GM23248 (cell line): ENCODE measurements around the gene SLC2A5. TPM values are rescaled to one million over a fixed set of nuclear protein-coding genes. Genes with fewer than 3 reads are reported as not detected.

Experiments
- DNase-seq: peaks from one replicate; pipeline ENCODE4 v3.0.0-alpha.2; 2015
- H2AFZ ChIP-seq: fragments of 200-600 bp; sonication (generic); 2 replicates; pipeline ENCODE4 v1.6.1; 2016; ENCODE audit warnings: antibody characterized with exemption
- H3F3A ChIP-seq: fragments of 200-600 bp; sonication (generic); 2 replicates; pipeline ENCODE4 v1.6.1; 2016; ENCODE audit warnings: mild to moderate bottlenecking, antibody characterized with exemption, mixed run types; ENCODE audit not compliant: insufficient read depth
- H3K27ac ChIP-seq: fragments of 200-600 bp; sonication (generic); 2 replicates; pipeline ENCODE4 v1.5.1; 2016; ENCODE audit warnings: mild to moderate bottlenecking
- H3K27me3 ChIP-seq: fragments of 200-600 bp; sonication (generic); replicated peaks from 2 replicates; pipeline ENCODE4 v1.6.1; 2016; ENCODE audit warnings: mild to moderate bottlenecking; ENCODE audit not compliant: insufficient read depth
- H3K36me3 ChIP-seq: fragments of 200-600 bp; sonication (generic); 2 replicates; pipeline ENCODE4 v1.6.1; 2016; ENCODE audit warnings: low read depth, mild to moderate bottlenecking
- H3K4me1 ChIP-seq: fragments of 200-600 bp; sonication (generic); 2 replicates; pipeline ENCODE4 v1.6.1; 2016; ENCODE audit warnings: mild to moderate bottlenecking; ENCODE audit not compliant: insufficient read depth
- H3K4me2 ChIP-seq: fragments of 200-600 bp; sonication (generic); one replicate; pipeline ENCODE4 v1.6.1; 2016; ENCODE audit warnings: mild to moderate bottlenecking; ENCODE audit not compliant: unreplicated experiment
- H3K4me3 ChIP-seq: fragments of 200-600 bp; sonication (generic); 2 replicates; pipeline ENCODE4 v1.5.1; 2016; ENCODE audit warnings: mild to moderate bottlenecking
- H3K79me2 ChIP-seq: fragments of 200-600 bp; sonication (generic); 2 replicates; pipeline ENCODE4 v1.6.1; 2016; ENCODE audit warnings: mild to moderate bottlenecking; ENCODE audit not compliant: insufficient read depth
- H3K9ac ChIP-seq: fragments of 200-600 bp; sonication (generic); 2 replicates; pipeline ENCODE4 v1.6.1; 2016; ENCODE audit warnings: mild to moderate bottlenecking
- H3K9me2 ChIP-seq: fragments of 200-600 bp; sonication (generic); 2 replicates; pipeline ENCODE4 v1.6.1; 2016; ENCODE audit warnings: mixed run types, mild to moderate bottlenecking, moderate library complexity; ENCODE audit not compliant: insufficient read depth
- H3K9me3 ChIP-seq: fragments of 200-600 bp; sonication (generic); one replicate; pipeline ENCODE4 v1.6.1; 2017; ENCODE audit warnings: low read depth
- H4K20me1 ChIP-seq: fragments of 200-600 bp; sonication (generic); 2 replicates; pipeline ENCODE4 v1.6.0; 2016; ENCODE audit not compliant: insufficient read depth
- EZH2 ChIP-seq: fragments of 200-600 bp; sonication (generic); IDR thresholded peaks from 2 replicates; pipeline ENCODE4 v1.6.1; 2018; ENCODE audit warnings: antibody characterized with exemption, mild to moderate bottlenecking; ENCODE audit not compliant: insufficient read depth, poor library complexity, severe bottlenecking
- EZH2phosphoT487 ChIP-seq: fragments of 200-600 bp; sonication (generic); IDR thresholded peaks from 2 replicates; pipeline ENCODE4 v1.6.1; 2018; ENCODE audit warnings: antibody characterized with exemption, moderate library complexity, mild to moderate bottlenecking, low read depth; ENCODE audit not compliant: insufficient read depth
- WGBS, 2 experiments: methylation state at CpG; one replicate each; pipeline ENCODE4 v1.1.6; 2015 to 2017; ENCODE audit warnings: low lambda C conversion rate in 2 of 2, low coverage in 1 of 2; ENCODE audit errors: missing lambda C conversion rate in 2 of 2; 5-methylcytosine and 5-hydroxymethylcytosine counted together
- in situ Hi-C: fragments of 300-500 bp; cut with MboI; formaldehyde crosslinking; loops from 2 replicates; pipeline ENCODE4 v1.15.0; 2020
- polyA plus RNA-seq: library from polyadenylated mRNA; unstranded; fragments of >200 nt; fragmentation: Nextera tagmentation; extraction: Ambion mirVana; gene quantifications from 2 replicates; pipeline ENCODE4 v1.2.1, GENCODE V29; 2016
- total RNA-seq: library from RNA; depleted of rRNA; stranded (reverse); fragments of >200 nt; shearing (Covaris generic); gene quantifications from 2 replicates; pipeline ENCODE4 v1.2.3, GENCODE V29; 2014

SLC2A5 gene
- total and polyA plus RNA-seq, 2 experiments from 2014 or later, result 0.29 to 0.54 TPM

- H3K9me3 ChIP-seq, result no peaks in the 10 kb centered on the region
- H3K79me2 ChIP-seq, result no peaks in the 10 kb centered on the region
- H3K36me3 ChIP-seq, result no peaks in the 10 kb centered on the region
- in situ Hi-C loops, result no loop called here
- no peaks in the 10 kb centered on the region for H3K4me1 ChIP-seq
- TF ChIP-seq EZH2 (no peak), EZH2phosphoT487 (no peak)
- no peaks in the 10 kb centered on the region for H4K20me1 ChIP-seq
- no peaks in the 10 kb centered on the region for H3K9me2 ChIP-seq
- H3K4me3 ChIP-seq, result no peak overlapping the region
- 47 to 52% methylated on average over 1 of the region's 1 CpG for WGBS, 2 experiments
- no peak overlapping the region for H3K9ac ChIP-seq
- no peak overlapping the region for H3K27ac ChIP-seq
- H2AFZ ChIP-seq, result no peak overlapping the region
- no peak for DNase-seq
- H3K27me3 ChIP-seq, result peaks cover 14% of the 10 kb centered on the region
- H3F3A ChIP-seq, result no peaks in the 10 kb centered on the region
- no peak overlapping the region for H3K4me2 ChIP-seq
Observed at GRCh38 chr1:9051379-9051778, 18.1 kb downstream of the SLC2A5 start.

- WGBS, 2 experiments, result 64 to 65% methylated on average over 3 of the region's 3 CpGs
- Histone ChIP-seq H3K4me3 (no peak overlapping the region), H3K4me2 (no peak overlapping the region), H3K4me1 (no peaks in the 10 kb centered on the region), H2AFZ (no peak overlapping the region), H3K9me2 (no peaks in the 10 kb centered on the region), H4K20me1 (no peaks in the 10 kb centered on the region), H3K9me3 (no peaks in the 10 kb centered on the region), H3K79me2 (no peaks in the 10 kb centered on the region), H3K27me3 (peaks cover 14% of the 10 kb centered on the region), H3K36me3 (no peaks in the 10 kb centered on the region), H3F3A (no peaks in the 10 kb centered on the region), H3K9ac (no peak overlapping the region), H3K27ac (no peak overlapping the region)
- DNase-seq, result no peak
- no peak for TF ChIP-seq EZH2
- TF ChIP-seq EZH2phosphoT487, result no peak
- in situ Hi-C loops, result no loop called here
Observed at GRCh38 chr1:9050803-9051202, 18.6 kb downstream of the SLC2A5 start.

- Histone ChIP-seq H3K36me3 (no peaks in the 10 kb centered on the region), H3K9me2 (no peaks in the 10 kb centered on the region), H3F3A (no peaks in the 10 kb centered on the region), H3K27ac (no peak overlapping the region), H2AFZ (no peak overlapping the region), H3K4me3 (no peak overlapping the region), H3K27me3 (peaks cover 14% of the 10 kb centered on the region), H3K9ac (no peak overlapping the region), H4K20me1 (no peaks in the 10 kb centered on the region), H3K9me3 (no peaks in the 10 kb centered on the region), H3K4me1 (no peaks in the 10 kb centered on the region), H3K4me2 (no peak overlapping the region), H3K79me2 (no peaks in the 10 kb centered on the region)
- TF ChIP-seq EZH2 (no peak), EZH2phosphoT487 (no peak)
- in situ Hi-C loops, result no loop called here
- no peak for DNase-seq
- 68 to 70% methylated on average over 7 of the region's 7 CpGs for WGBS, 2 experiments
Observed at GRCh38 chr1:9048551-9048950, 20.9 kb downstream of the SLC2A5 start.

- H3K4me1 ChIP-seq, result no peaks in the 10 kb centered on the region
Observed at GRCh38 chr1:9047019-9047418, 22.4 kb downstream of the SLC2A5 start.

GRCh38 chr1:9045861-9046510 lies 23.4 kb downstream of the SLC2A5 start:
- Histone ChIP-seq H3K27me3 (peaks cover 9% of the 10 kb centered on the region), H3K36me3 (no peaks in the 10 kb centered on the region), H3K4me2 (no peak overlapping the region), H3F3A (no peaks in the 10 kb centered on the region), H4K20me1 (no peaks in the 10 kb centered on the region), H3K9me3 (no peaks in the 10 kb centered on the region), H3K9ac (no peak overlapping the region), H3K27ac (no peak overlapping the region), H3K4me1 (no peaks in the 10 kb centered on the region), H3K4me3 (no peak overlapping the region), H3K79me2 (no peaks in the 10 kb centered on the region), H2AFZ (no peak overlapping the region), H3K9me2 (no peaks in the 10 kb centered on the region)
- no peak for TF ChIP-seq EZH2
- TF ChIP-seq EZH2phosphoT487, result no peak
- in situ Hi-C loops, result no loop called here
- WGBS, 2 experiments, result 53 to 61% methylated on average over 7 of the region's 7 CpGs
- DNase-seq, result no peak

More at GRCh38 chr1:9047019-9047418, 22.4 kb downstream of the SLC2A5 start:
- Histone ChIP-seq H3K27ac (no peak overlapping the region), H3F3A (no peaks in the 10 kb centered on the region), H3K4me3 (no peak overlapping the region), H3K79me2 (no peaks in the 10 kb centered on the region), H3K36me3 (no peaks in the 10 kb centered on the region), H3K9me3 (no peaks in the 10 kb centered on the region), H3K4me2 (no peak overlapping the region), H3K9ac (no peak overlapping the region), H3K9me2 (no peaks in the 10 kb centered on the region), H3K27me3 (peaks cover 14% of the 10 kb centered on the region), H4K20me1 (no peaks in the 10 kb centered on the region), H2AFZ (no peak overlapping the region)
- no peak for DNase-seq
- WGBS, 2 experiments, result 46 to 55% methylated on average over 2 of the region's 2 CpGs
- in situ Hi-C loops, result no loop called here
- TF ChIP-seq EZH2, result no peak
- TF ChIP-seq EZH2phosphoT487, result no peak
